ENCODE results near the gene SLC7A1.

SLC7A1 gene

GRCh38 chr13:29550430-29550988 is 45.0 kb downstream of the SLC7A1 start:
- no peak for DNase-seq

- no peak for DNase-seq
These were observed 46.8 kb downstream of the SLC7A1 start for GRCh38 chr13:29548722-29549121.

DNA sequence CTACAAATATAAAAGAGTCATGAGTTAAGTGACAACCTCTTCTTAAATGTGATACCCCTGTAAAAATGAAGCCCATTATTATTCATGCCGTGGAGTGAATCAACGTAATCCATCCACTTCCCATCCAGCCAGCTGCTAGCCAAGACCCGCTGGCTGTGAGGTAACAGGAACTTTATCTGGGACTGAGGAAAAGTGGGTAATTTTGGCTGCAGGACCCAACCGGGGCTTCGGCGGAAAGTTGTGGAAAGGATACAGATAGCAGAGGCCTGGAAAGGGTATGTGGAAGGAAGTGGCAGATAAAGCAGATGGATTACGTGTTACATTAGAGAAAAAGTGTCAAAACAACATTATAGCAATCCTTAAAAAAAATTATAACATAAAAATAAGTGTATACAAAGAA is 48.3 kb downstream of the SLC7A1 start:
- DNase-seq = no peak

GRCh38 chr13:29546662-29547061 is 48.8 kb downstream of the SLC7A1 start:
- no peak for DNase-seq

DNA sequence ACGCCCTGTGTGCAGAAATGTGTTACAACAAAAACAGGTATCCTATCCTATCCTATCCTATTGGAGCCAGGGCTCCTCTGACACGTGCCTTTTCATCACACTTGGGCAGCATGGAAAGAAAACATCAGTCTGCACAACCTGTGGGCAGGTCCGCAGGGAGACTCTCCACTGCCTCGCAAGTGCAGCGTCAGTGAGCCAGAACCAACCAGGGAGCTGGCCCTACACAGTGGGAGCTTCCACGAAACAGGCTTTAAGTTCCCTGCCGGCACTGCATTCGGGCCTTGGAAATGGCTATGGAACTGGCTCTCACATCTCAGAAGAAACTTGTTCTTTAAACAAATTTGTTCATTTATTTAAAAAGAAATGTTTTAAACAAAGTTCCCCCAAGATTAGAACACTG is 49.5 kb downstream of the SLC7A1 start:
- no peak for DNase-seq

GRCh38 chr13:29543230-29544215 is 52.0 kb downstream of the SLC7A1 start:
- DNase-seq = peak; percentile 74

DNA sequence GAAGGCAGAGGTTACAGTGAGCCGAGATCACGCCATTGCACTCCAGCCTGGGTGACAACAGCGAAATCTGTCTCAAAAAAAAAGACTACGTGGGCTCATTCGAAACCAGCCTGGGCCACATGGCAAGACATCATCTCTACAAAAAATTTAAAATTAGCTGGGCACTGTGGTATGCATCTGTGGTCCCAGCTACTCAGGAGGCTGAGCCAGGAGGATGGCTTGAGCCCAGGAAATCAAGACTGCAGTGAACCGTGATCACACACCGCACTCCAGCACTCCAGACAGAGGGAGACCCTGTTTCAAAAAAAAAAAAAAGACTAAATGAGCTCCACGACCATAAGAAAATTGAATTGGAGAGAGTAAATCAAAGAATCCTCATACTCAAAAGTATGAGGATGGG is 53.1 kb downstream of the SLC7A1 start:
- no peak for DNase-seq

DNA sequence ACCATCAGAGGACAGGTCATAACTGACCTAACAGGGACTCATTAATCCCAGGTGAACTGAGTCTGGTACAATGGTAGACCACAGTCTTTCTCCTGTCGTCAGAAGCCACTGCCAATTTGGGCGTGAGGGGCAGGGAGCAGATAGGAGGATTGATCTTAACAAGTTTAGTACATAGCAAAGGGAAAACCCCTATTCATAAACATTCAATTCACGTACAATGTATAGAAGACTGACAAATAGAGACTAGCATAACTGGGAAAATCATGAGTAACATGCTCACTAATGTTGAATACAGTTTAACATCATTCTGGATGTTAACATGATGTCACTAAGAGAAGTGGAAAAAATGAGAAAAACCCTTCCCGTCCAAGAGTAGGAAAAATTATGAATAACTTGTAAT is 54.1 kb downstream of the SLC7A1 start:
- DNase-seq = no peak

GRCh38 chr13:29540799-29541198 is 54.7 kb downstream of the SLC7A1 start:
- no peak for DNase-seq

DNA sequence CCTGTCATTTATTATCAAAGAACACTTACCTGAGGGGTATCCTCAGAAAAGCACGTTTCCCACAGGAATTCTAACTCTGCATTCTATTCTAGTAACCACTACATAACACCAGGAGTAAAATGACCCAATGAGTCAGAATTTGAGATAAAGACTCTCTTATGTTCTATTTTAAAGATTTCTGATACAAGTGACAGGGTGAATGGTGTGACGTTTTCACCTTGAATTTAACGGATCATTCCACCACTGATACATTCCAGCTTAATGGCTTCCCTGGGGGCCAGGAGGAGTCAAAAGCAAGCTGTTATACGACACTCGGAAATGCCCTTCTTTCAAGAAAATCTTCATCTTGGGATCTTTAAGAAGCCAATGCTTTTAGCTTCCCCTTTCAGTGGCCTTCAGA is 55.2 kb downstream of the SLC7A1 start:
- DNase-seq = no peak

DNA sequence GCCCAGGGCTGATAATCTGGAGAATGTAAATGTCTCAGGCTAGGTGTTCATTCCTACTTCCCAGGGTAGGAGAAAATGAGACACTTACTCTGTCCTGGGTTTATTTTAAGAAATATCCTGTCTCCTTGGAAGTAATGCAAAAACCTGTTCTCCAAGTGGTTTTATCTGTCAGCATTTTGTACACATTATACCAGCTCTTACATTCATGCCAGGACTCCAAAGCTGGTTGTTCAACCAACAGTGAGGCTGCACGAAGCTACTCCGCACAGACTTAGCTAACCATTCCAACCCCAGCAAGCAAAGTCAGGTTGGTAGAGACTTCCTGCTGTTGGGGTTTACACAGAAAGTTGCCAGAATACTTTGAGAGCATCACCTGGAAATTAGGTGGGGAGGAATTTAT is 55.6 kb downstream of the SLC7A1 start:
- no peak for DNase-seq

GRCh38 chr13:29538652-29539040 is 56.8 kb downstream of the SLC7A1 start:
- no peak for DNase-seq

- no peak for DNase-seq
These were observed 57.5 kb downstream of the SLC7A1 start for GRCh38 chr13:29537736-29538651.

GRCh38 chr13:29536853-29537252 is 58.6 kb downstream of the SLC7A1 start:
- no peak for DNase-seq

- no peak for DNase-seq
These were observed 59.5 kb downstream of the SLC7A1 start for GRCh38 chr13:29535663-29536655.

DNA sequence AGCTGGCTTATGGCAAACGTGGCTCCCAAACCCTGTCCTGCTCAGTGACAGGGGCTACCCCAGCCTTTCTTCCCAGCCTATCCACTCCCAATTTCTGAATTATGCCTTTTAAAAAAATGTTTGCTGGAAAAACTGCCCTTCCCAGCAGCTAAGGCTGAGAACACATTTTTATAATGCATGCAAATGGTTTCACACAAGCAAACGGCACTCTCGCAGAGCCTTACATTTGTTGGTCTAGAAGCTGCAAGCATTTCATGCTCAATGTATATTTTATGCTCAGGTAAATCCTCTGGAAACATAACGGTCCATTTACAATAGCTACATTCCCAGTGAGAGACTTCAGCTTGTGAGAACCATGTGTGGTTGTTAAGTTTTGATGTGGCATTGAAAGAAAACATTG is 61.4 kb downstream of the SLC7A1 start:
- DNase-seq = no peak

GRCh38 chr13:29532821-29533220 is 62.7 kb downstream of the SLC7A1 start:
- DNase-seq = no peak

DNA sequence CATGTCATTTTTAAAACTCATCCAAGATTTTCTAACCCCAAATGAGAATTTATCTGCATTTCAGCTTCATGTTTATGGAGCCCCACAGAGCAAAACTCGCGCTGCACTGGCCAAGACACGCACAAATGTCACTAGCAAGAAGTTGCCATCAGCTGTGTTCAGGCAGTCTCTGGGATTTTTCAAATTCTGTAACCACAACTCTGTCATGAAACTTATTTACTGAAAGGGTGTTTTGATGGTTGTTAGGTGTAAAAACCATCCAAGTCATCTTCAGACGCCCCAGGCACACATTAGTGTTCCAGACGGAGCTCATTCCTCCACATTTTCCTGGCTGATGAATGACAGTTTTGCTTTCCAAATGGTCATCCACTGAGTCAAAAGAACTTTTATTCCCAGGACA is 63.4 kb downstream of the SLC7A1 start:
- no peak for DNase-seq

GRCh38 chr13:29530901-29531300 is 64.6 kb downstream of the SLC7A1 start:
- DNase-seq = no peak

GRCh38 chr13:29529754-29530153 is 65.7 kb downstream of the SLC7A1 start:
- no peak for DNase-seq

GRCh38 chr13:29527916-29528315 is 67.6 kb downstream of the SLC7A1 start:
- DNase-seq = no peak

- DNase-seq = no peak
These were observed 68.0 kb downstream of the SLC7A1 start for GRCh38 chr13:29527511-29527910.
